GM23338 (cell line): ENCODE data around the gene CACNA1D. TPM values are rescaled to one million over a fixed set of nuclear protein-coding genes. Genes with fewer than 3 reads are reported as not detected.

Experiments
- ATAC-seq: fragments of 200-7000 bp; cut with Tn5 transposase; 3 replicates; pipeline ENCODE4 v1.9.1; 2020
- DNase-seq: peaks from one replicate; pipeline ENCODE4 v3.0.0-alpha.2; 2015; ENCODE audit warnings: low spot score
- H2AFZ ChIP-seq: fragments of 200-600 bp; sonication (generic); 2 replicates; pipeline ENCODE4 v1.8.0; 2016; ENCODE audit warnings: antibody characterized with exemption, mild to moderate bottlenecking, moderate library complexity
- H3F3A ChIP-seq: fragments of 200-600 bp; sonication (generic); replicated peaks from 2 replicates; pipeline ENCODE4 v1.8.0; 2017; ENCODE audit warnings: antibody characterized with exemption, mixed run types, low read depth
- H3K27ac ChIP-seq: fragments of 200-600 bp; sonication (generic); 2 replicates; pipeline ENCODE4 v1.6.1; 2016; ENCODE audit warnings: low read depth
- H3K27me3 ChIP-seq: fragments of 200-600 bp; sonication (generic); 2 replicates; pipeline ENCODE4 v1.8.0; 2016; ENCODE audit warnings: mild to moderate bottlenecking, mixed run types, moderate library complexity; ENCODE audit not compliant: insufficient read depth
- H3K36me3 ChIP-seq: fragments of 200-600 bp; sonication (generic); 2 replicates; pipeline ENCODE4 v1.8.0; 2016; ENCODE audit warnings: mild to moderate bottlenecking; ENCODE audit not compliant: insufficient read depth
- H3K4me1 ChIP-seq: fragments of 200-600 bp; sonication (generic); 2 replicates; pipeline ENCODE4 v1.8.0; 2016; ENCODE audit warnings: mild to moderate bottlenecking, moderate library complexity; ENCODE audit not compliant: insufficient read depth
- H3K4me2 ChIP-seq: fragments of 200-600 bp; sonication (generic); 2 replicates; pipeline ENCODE4 v1.7.1; 2017; ENCODE audit warnings: mixed run types
- H3K4me3 ChIP-seq: fragments of 200-600 bp; sonication (generic); 2 replicates; pipeline ENCODE4 v1.6.1; 2016; ENCODE audit warnings: mixed run types
- H3K79me2 ChIP-seq: fragments of 200-600 bp; sonication (generic); replicated peaks from 2 replicates; pipeline ENCODE4 v1.8.0; 2017; ENCODE audit warnings: mild to moderate bottlenecking; ENCODE audit not compliant: insufficient read depth
- H3K9me2 ChIP-seq: fragments of 200-600 bp; sonication (generic); 2 replicates; pipeline ENCODE4 v1.8.0; 2017; ENCODE audit not compliant: insufficient read depth
- H4K20me1 ChIP-seq: fragments of 200-600 bp; sonication (generic); replicated peaks from 2 replicates; pipeline ENCODE4 v1.8.0; 2017; ENCODE audit warnings: mild to moderate bottlenecking; ENCODE audit not compliant: insufficient read depth
- H3K27ac Mint-ChIP-seq: 2 replicates; pipeline ENCODE4 v1.8.0; 2020; ENCODE audit warnings: inconsistent platforms, mild to moderate bottlenecking, moderate library complexity, mixed read lengths
- H3K27me3 Mint-ChIP-seq: 3 replicates; pipeline ENCODE4 v1.8.0; 2022; ENCODE audit warnings: low read depth, mild to moderate bottlenecking, moderate library complexity, mixed read lengths, inconsistent platforms; ENCODE audit not compliant: insufficient read depth, poor library complexity
- H3K36me3 Mint-ChIP-seq: 3 replicates; pipeline ENCODE4 v1.8.0; 2021; ENCODE audit warnings: low read depth, mild to moderate bottlenecking, inconsistent platforms, moderate library complexity, mixed read lengths
- H3K4me1 Mint-ChIP-seq: 3 replicates; pipeline ENCODE4 v1.8.0; 2020; ENCODE audit warnings: mild to moderate bottlenecking, inconsistent platforms, mixed read lengths
- H3K4me3 Mint-ChIP-seq: 3 replicates; pipeline ENCODE4 v1.8.0; 2021; ENCODE audit warnings: moderate library complexity, mild to moderate bottlenecking, inconsistent platforms, mixed read lengths
- H3K9me3 Mint-ChIP-seq: 3 replicates; pipeline ENCODE4 v1.8.0; 2020; ENCODE audit warnings: moderate library complexity, mild to moderate bottlenecking, inconsistent platforms, mixed read lengths
- CREB1 ChIP-seq: fragments of 250-450 bp; sonication (Bioruptor Pico); IDR thresholded peaks from 2 replicates; pipeline ENCODE4 v1.5.0; 2020; ENCODE audit warnings: low read depth, mild to moderate bottlenecking, moderate library complexity
- CTCF ChIP-seq, 2 experiments: fragments of 200-600 bp in 1 of 2; sonication (generic) in 1 of 2; conservative IDR thresholded peaks; 2 replicates each; pipeline versions ENCODE4 v1.5.1 to v1.6.1; 2016 to 2017; ENCODE audit warnings: antibody characterized with exemption in 2 of 2, low read depth in 2 of 2, mild to moderate bottlenecking in 2 of 2, moderate library complexity in 1 of 2
- EZH2 ChIP-seq: fragments of 200-600 bp; sonication (generic); IDR thresholded peaks from one replicate; pipeline ENCODE4 v1.8.0; 2017; ENCODE audit warnings: antibody characterized with exemption, mild to moderate bottlenecking, low read depth; ENCODE audit not compliant: unreplicated experiment
- EZH2phosphoT487 ChIP-seq: fragments of 200-600 bp; sonication (generic); IDR thresholded peaks from one replicate; pipeline ENCODE4 v1.8.1; 2018; ENCODE audit warnings: antibody characterized with exemption; ENCODE audit not compliant: unreplicated experiment
- JUNB ChIP-seq: IDR thresholded peaks from one replicate; pipeline ENCODE4 v1.6.1; 2016; ENCODE audit warnings: antibody characterized with exemption; ENCODE audit not compliant: unreplicated experiment
- NANOG ChIP-seq: IDR thresholded peaks from 2 replicates; pipeline ENCODE4 v1.6.1; 2016; ENCODE audit warnings: antibody characterized with exemption, borderline replicate concordance
- POLR2AphosphoS5 ChIP-seq: IDR thresholded peaks from 2 replicates; pipeline ENCODE4 v1.6.1; 2016; ENCODE audit warnings: antibody characterized with exemption, low read depth
- REST ChIP-seq: IDR thresholded peaks from one replicate; pipeline ENCODE4 v1.6.1; 2018; ENCODE audit warnings: antibody characterized with exemption; ENCODE audit not compliant: unreplicated experiment
- STAT1 ChIP-seq: IDR thresholded peaks from one replicate; pipeline ENCODE4 v1.6.1; 2016; ENCODE audit warnings: antibody characterized with exemption; ENCODE audit not compliant: unreplicated experiment
- ZNF114 ChIP-seq: fragments of 250-450 bp; sonication (Bioruptor Pico); IDR thresholded peaks from 2 replicates; pipeline ENCODE4 v1.5.0; 2020; ENCODE audit warnings: mild to moderate bottlenecking, moderate library complexity
- ZNF331 ChIP-seq: fragments of 250-450 bp; sonication (Bioruptor Pico); IDR thresholded peaks from 2 replicates; pipeline ENCODE4 v1.5.0; 2020; ENCODE audit warnings: low read depth, mild to moderate bottlenecking, moderate library complexity
- polyA plus RNA-seq: library from polyadenylated mRNA; unstranded; fragments of >200 nt; fragmentation: Nextera tagmentation; extraction: Ambion mirVana; gene quantifications from 2 replicates; pipeline ENCODE4 v1.2.1, GENCODE V29; 2016
- total RNA-seq: library from RNA; depleted of rRNA; stranded (reverse); fragments of >200 nt; shearing (Covaris generic); gene quantifications from 2 replicates; pipeline ENCODE4 v1.2.3, GENCODE V29; 2014
- TF ChIP-seq, protein P1 (sequence below): IDR thresholded peaks from 2 replicates; pipeline ENCODE4 v1.6.1; 2016; ENCODE audit warnings: antibody characterized with exemption
- TF ChIP-seq, protein P2 (sequence below): fragments of 250-450 bp; sonication (Bioruptor Pico); IDR thresholded peaks from 2 replicates; pipeline ENCODE4 v1.5.0; 2020; ENCODE audit warnings: mild to moderate bottlenecking, moderate library complexity

Gene CACNA1D
- total and polyA plus RNA-seq, 2 experiments from 2014 or later = 1.7 to 1.8 TPM

DNA sequence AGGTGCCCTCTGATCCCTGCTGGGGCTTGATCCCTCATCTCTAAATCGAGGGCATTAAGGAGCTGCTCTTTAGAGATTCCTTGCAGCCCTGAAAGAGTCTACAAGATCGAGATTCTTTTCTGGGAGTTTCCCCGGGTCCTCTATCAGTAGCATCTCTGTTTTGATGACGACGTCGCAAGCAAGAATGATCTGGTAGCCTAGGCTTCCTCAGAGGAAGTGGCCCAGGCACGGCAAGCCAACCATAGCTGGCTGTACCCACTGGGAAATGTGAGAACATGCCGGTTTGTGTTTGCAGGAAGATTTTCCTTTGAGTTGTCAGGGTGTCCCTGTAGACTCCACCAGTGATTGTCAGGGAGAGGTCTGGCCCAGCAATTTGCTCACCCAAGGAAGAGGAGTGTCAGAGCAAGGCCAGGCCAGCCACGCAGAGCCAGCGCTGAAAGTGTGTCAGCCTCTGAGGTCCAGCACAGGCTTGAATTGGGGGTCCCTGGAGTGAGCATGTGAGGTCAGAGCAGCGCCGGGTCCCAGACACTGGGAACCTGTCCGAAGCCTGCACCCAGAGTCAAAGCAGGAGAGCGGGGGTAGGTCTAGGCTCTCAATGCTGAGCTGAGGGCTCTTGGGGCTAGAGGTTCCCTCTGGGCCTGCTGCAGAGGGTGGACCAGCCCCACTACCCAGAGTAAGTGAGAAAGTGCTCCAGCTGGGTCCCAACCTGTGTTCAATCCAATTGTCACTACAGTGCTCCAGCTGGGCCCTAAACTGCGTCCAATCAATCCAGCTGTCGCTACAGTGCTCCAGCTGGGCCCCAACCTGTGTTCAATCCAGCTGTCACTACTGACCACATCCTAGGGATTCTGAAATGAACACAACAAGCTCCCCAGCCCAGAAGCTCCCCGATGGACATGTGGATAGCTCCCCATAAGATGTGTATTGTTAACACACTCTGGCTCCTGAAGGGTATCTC is 256.1 kb downstream of the CACNA1D start:
- Histone ChIP-seq H3K36me3 (no peaks in the 10 kb centered on the region), H3K27ac (no peak overlapping the region), H3K9me2 (peaks cover 17% of the 10 kb centered on the region; the same call in 1 of the 2 replicates), H3K4me3 (no peak overlapping the region), H3K79me2 (no peaks in the 10 kb centered on the region), H4K20me1 (no peaks in the 10 kb centered on the region), H3K4me2 (no peak overlapping the region), H3F3A (no peaks in the 10 kb centered on the region), H3K27me3 (no peaks in the 10 kb centered on the region), H3K4me1 (peaks cover 33% of the 10 kb centered on the region), H2AFZ (no peak overlapping the region)
- TF ChIP-seq NANOG = no peak
- TF ChIP-seq, protein P1, sequence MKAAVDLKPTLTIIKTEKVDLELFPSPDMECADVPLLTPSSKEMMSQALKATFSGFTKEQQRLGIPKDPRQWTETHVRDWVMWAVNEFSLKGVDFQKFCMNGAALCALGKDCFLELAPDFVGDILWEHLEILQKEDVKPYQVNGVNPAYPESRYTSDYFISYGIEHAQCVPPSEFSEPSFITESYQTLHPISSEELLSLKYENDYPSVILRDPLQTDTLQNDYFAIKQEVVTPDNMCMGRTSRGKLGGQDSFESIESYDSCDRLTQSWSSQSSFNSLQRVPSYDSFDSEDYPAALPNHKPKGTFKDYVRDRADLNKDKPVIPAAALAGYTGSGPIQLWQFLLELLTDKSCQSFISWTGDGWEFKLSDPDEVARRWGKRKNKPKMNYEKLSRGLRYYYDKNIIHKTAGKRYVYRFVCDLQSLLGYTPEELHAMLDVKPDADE = no peak
- no peak for TF ChIP-seq POLR2AphosphoS5
- TF ChIP-seq CREB1 (CRISPR knock-in tag) = no peak
- TF ChIP-seq JUNB = no peak
- TF ChIP-seq ZNF114 (CRISPR knock-in tag) = no peak
- TF ChIP-seq EZH2phosphoT487 = no peak
- TF ChIP-seq EZH2 = no peak
- no peak for TF ChIP-seq CTCF (conservative IDR thresholded peaks at IDR 0.05; ENCODE audit: low read depth in 2 of 2)
- no peak for TF ChIP-seq REST
- no peak for TF ChIP-seq STAT1
- TF ChIP-seq, protein P2, sequence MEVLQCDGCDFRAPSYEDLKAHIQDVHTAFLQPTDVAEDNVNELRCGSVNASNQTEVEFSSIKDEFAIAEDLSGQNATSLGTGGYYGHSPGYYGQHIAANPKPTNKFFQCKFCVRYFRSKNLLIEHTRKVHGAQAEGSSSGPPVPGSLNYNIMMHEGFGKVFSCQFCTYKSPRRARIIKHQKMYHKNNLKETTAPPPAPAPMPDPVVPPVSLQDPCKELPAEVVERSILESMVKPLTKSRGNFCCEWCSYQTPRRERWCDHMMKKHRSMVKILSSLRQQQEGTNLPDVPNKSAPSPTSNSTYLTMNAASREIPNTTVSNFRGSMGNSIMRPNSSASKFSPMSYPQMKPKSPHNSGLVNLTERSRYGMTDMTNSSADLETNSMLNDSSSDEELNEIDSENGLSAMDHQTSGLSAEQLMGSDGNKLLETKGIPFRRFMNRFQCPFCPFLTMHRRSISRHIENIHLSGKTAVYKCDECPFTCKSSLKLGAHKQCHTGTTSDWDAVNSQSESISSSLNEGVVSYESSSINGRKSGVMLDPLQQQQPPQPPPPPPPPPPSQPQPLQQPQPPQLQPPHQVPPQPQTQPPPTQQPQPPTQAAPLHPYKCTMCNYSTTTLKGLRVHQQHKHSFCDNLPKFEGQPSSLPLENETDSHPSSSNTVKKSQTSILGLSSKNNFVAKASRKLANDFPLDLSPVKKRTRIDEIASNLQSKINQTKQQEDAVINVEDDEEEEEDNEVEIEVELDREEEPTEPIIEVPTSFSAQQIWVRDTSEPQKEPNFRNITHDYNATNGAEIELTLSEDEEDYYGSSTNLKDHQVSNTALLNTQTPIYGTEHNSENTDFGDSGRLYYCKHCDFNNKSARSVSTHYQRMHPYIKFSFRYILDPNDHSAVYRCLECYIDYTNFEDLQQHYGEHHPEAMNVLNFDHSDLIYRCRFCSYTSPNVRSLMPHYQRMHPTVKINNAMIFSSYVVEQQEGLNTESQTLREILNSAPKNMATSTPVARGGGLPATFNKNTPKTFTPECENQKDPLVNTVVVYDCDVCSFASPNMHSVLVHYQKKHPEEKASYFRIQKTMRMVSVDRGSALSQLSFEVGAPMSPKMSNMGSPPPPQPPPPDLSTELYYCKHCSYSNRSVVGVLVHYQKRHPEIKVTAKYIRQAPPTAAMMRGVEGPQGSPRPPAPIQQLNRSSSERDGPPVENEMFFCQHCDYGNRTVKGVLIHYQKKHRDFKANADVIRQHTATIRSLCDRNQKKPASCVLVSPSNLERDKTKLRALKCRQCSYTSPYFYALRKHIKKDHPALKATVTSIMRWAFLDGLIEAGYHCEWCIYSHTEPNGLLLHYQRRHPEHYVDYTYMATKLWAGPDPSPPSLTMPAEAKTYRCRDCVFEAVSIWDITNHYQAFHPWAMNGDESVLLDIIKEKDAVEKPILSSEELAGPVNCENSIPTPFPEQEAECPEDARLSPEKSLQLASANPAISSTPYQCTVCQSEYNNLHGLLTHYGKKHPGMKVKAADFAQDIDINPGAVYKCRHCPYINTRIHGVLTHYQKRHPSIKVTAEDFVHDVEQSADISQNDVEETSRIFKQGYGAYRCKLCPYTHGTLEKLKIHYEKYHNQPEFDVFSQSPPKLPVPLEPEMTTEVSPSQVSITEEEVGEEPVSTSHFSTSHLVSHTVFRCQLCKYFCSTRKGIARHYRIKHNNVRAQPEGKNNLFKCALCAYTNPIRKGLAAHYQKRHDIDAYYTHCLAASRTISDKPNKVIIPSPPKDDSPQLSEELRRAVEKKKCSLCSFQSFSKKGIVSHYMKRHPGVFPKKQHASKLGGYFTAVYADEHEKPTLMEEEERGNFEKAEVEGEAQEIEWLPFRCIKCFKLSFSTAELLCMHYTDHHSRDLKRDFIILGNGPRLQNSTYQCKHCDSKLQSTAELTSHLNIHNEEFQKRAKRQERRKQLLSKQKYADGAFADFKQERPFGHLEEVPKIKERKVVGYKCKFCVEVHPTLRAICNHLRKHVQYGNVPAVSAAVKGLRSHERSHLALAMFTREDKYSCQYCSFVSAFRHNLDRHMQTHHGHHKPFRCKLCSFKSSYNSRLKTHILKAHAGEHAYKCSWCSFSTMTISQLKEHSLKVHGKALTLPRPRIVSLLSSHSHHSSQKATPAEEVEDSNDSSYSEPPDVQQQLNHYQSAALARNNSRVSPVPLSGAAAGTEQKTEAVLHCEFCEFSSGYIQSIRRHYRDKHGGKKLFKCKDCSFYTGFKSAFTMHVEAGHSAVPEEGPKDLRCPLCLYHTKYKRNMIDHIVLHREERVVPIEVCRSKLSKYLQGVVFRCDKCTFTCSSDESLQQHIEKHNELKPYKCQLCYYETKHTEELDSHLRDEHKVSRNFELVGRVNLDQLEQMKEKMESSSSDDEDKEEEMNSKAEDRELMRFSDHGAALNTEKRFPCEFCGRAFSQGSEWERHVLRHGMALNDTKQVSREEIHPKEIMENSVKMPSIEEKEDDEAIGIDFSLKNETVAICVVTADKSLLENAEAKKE (CRISPR knock-in tag) = no peak
- TF ChIP-seq ZNF331 (CRISPR knock-in tag) = no peak
- ATAC-seq (no peak), DNase-seq (no peak)
- Mint-ChIP-seq H3K27me3 (peaks cover 19% of the 10 kb centered on the region), H3K4me3 (no peak overlapping the region), H3K27ac (peak overlapping the region; percentile 17; the same call in 1 of the 2 replicates), H3K9me3 (no peaks in the 10 kb centered on the region), H3K36me3 (no peaks in the 10 kb centered on the region; the same call in 2 of the 3 replicates), H3K4me1 (peaks cover 41% of the 10 kb centered on the region)
